Fibroblast of lung (primary cell): ENCODE results near the gene HES7. TPM values are rescaled to one million over a fixed set of nuclear protein-coding genes. Genes with fewer than 3 reads are reported as not detected.

Source experiments
- DNase-seq, 2 donors: peaks; one replicate each; pipeline versions ENCODE4 v3.0.0 to v3.0.0-alpha.2; 2010; ENCODE audit warnings: low read depth in 2 of 2
- H2AFZ ChIP-seq: 2 replicates; pipeline ENCODE4 v1.5.1; 2012; ENCODE audit warnings: low read length, control low read depth, inconsistent platforms
- H3K27ac ChIP-seq: 2 replicates; pipeline ENCODE4 v1.5.1; 2011; ENCODE audit warnings: low read length, control low read depth; ENCODE audit not compliant: insufficient read depth
- H3K27me3 ChIP-seq: 2 replicates; pipeline ENCODE4 v1.5.1; 2011; ENCODE audit warnings: mild to moderate bottlenecking, low read length; ENCODE audit not compliant: control insufficient read depth, insufficient read depth
- H3K36me3 ChIP-seq: 2 replicates; pipeline ENCODE4 v1.5.1; 2011; ENCODE audit warnings: low read length; ENCODE audit not compliant: control insufficient read depth, insufficient read depth
- H3K4me1 ChIP-seq: 2 replicates; pipeline ENCODE4 v1.5.1; 2011; ENCODE audit warnings: low read length; ENCODE audit not compliant: control insufficient read depth, insufficient read depth; ENCODE audit errors: extremely low read depth
- H3K4me2 ChIP-seq: 2 replicates; pipeline ENCODE4 v1.5.1; 2011; ENCODE audit warnings: low read length, control low read depth; ENCODE audit not compliant: insufficient read depth; ENCODE audit errors: extremely low read depth
- H3K4me3 ChIP-seq, 4 experiments: fragments of 200-600 bp in 1 of 4; sonication (generic) in 1 of 4; replicated peaks in 1 of 4; 2 replicates each; pipeline ENCODE4 v1.5.1; 2011 to 2016; ENCODE audit warnings: low read length in 4 of 4, low read depth in 3 of 4, mild to moderate bottlenecking in 3 of 4, control low read depth in 2 of 4, inconsistent platforms in 1 of 4, mixed read lengths in 1 of 4; ENCODE audit not compliant: insufficient read depth in 1 of 4; ENCODE audit errors: control extremely low read depth in 1 of 4
- H3K79me2 ChIP-seq: 2 replicates; pipeline ENCODE4 v1.5.1; 2012; ENCODE audit warnings: mild to moderate bottlenecking, low read length, inconsistent platforms; ENCODE audit not compliant: control insufficient read depth, insufficient read depth
- H3K9ac ChIP-seq: 2 replicates; pipeline ENCODE4 v1.5.1; 2011; ENCODE audit warnings: mild to moderate bottlenecking, low read length, control low read depth; ENCODE audit not compliant: insufficient read depth
- H3K9me3 ChIP-seq: 2 replicates; pipeline ENCODE4 v1.5.1; 2012; ENCODE audit warnings: low read depth, low read length; ENCODE audit not compliant: control insufficient read depth, insufficient read depth
- H4K20me1 ChIP-seq: 2 replicates; pipeline ENCODE4 v1.5.1; 2011; ENCODE audit warnings: low read length; ENCODE audit not compliant: control insufficient read depth, insufficient read depth; ENCODE audit errors: extremely low read depth
- CTCF ChIP-seq, 2 donors: IDR thresholded peaks in 1 of 2; conservative IDR thresholded peaks in 1 of 2; 1 replicate in 1 of 2; 2 replicates in 1 of 2; pipeline ENCODE4 v1.5.1; 2011 to 2012; ENCODE audit warnings: low read length in 2 of 2, control low read depth in 1 of 2, inconsistent platforms in 1 of 2, low read depth in 1 of 2, mild to moderate bottlenecking in 1 of 2
- EZH2 ChIP-seq: IDR thresholded peaks from 2 replicates; pipeline ENCODE4 v1.5.1; 2012; ENCODE audit warnings: low read length, control low read depth, mild to moderate bottlenecking; ENCODE audit errors: missing control alignments
- polyA plus RNA-seq, 2 donors: library from polyadenylated mRNA; depleted of rRNA in 1 of 2; stranded (reverse) in 1 of 2; unstranded in 1 of 2; fragments of >200 nt; gene quantifications; 2 replicates each; pipeline ENCODE4 v1.2.1, GENCODE V29; 2011 to 2012; ENCODE audit warnings: missing spikeins in 1 of 2
- total RNA-seq: library from RNA; depleted of rRNA; stranded (reverse); fragments of >200 nt; gene quantifications from 2 replicates; pipeline ENCODE4 v1.2.1, GENCODE V29; 2014

Gene HES7
- total and polyA plus RNA-seq, 2 donors (not counting 1 experiment from before 2014, with no cell fraction given): under 0.01 TPM; not detected in 1

GRCh38 chr17:8140065-8141029 is 16.4 kb upstream of the HES7 start:
- H3K27ac ChIP-seq: no peak overlapping the region
- DNase-seq: no peak
- no peak overlapping the region for H3K4me3 ChIP-seq
- no peak overlapping the region for H2AFZ ChIP-seq
- no peaks in the 10 kb centered on the region for H3K27me3 ChIP-seq
- no peaks in the 10 kb centered on the region for H4K20me1 ChIP-seq
- no peak for TF ChIP-seq EZH2
- TF ChIP-seq CTCF (conservative IDR thresholded peaks at IDR 0.05 in 1 of 2, IDR thresholded peaks at IDR 0.05 in 1 of 2; ENCODE audit: low read depth in 1 of 2, low read length in 2 of 2): no peak
- H3K9me3 ChIP-seq: no peaks in the 10 kb centered on the region
- H3K4me2 ChIP-seq: no peak overlapping the region
- H3K36me3 ChIP-seq: peaks cover 19% of the 10 kb centered on the region
- H3K79me2 ChIP-seq: no peaks in the 10 kb centered on the region
- no peak overlapping the region for H3K9ac ChIP-seq
- peaks cover 8% of the 10 kb centered on the region for H3K4me1 ChIP-seq

GRCh38 chr17:8138672-8139371 is 14.9 kb upstream of the HES7 start:
- DNase-seq: peak; percentile 94 to 98
- no peak for TF ChIP-seq EZH2
- peak; percentile 80 to 83 for TF ChIP-seq CTCF (conservative IDR thresholded peaks at IDR 0.05 in 1 of 2, IDR thresholded peaks at IDR 0.05 in 1 of 2; ENCODE audit: low read depth in 1 of 2, low read length in 2 of 2)
- no peaks in the 10 kb centered on the region for H3K79me2 ChIP-seq
- H3K9me3 ChIP-seq: no peaks in the 10 kb centered on the region
- H3K27me3 ChIP-seq: no peaks in the 10 kb centered on the region
- H3K4me2 ChIP-seq: peak overlapping the region; percentile 75
- peak overlapping the region; percentile 46 to 65 (median 52) for H3K4me3 ChIP-seq
- peak overlapping the region; percentile 89 for H3K27ac ChIP-seq
- peak overlapping the region; percentile 33 for H3K9ac ChIP-seq
- H4K20me1 ChIP-seq: no peaks in the 10 kb centered on the region
- peak overlapping the region; percentile 57 for H2AFZ ChIP-seq
- peaks cover 16% of the 10 kb centered on the region for H3K36me3 ChIP-seq
- H3K4me1 ChIP-seq: peaks cover 8% of the 10 kb centered on the region

- H2AFZ ChIP-seq: no peak overlapping the region
- H3K4me1 ChIP-seq: peaks cover 8% of the 10 kb centered on the region
- H3K4me3 ChIP-seq: peak overlapping the region; percentile 9 to 64 (median 40)
- H4K20me1 ChIP-seq: no peaks in the 10 kb centered on the region
- H3K9me3 ChIP-seq: no peaks in the 10 kb centered on the region
- no peak overlapping the region for H3K9ac ChIP-seq
- no peak for DNase-seq
- no peaks in the 10 kb centered on the region for H3K27me3 ChIP-seq
- H3K79me2 ChIP-seq: no peaks in the 10 kb centered on the region
- H3K36me3 ChIP-seq: peaks cover 16% of the 10 kb centered on the region
- peak overlapping the region; percentile 46 for H3K4me2 ChIP-seq
- peak overlapping the region; percentile 19 for H3K27ac ChIP-seq
- TF ChIP-seq EZH2: no peak
- no peak for TF ChIP-seq CTCF (conservative IDR thresholded peaks at IDR 0.05 in 1 of 2, IDR thresholded peaks at IDR 0.05 in 1 of 2; ENCODE audit: low read depth in 1 of 2, low read length in 2 of 2)
Observed at GRCh38 chr17:8138374-8138671, 14.4 kb upstream of the HES7 start.
